Suprapubic skin (tissue), 4 donors: ENCODE results near the gene AMPH. TPM values are rescaled to one million over a fixed set of nuclear protein-coding genes. Genes with fewer than 3 reads are reported as not detected.

Source experiments
- DNase-seq, 2 donors: peaks; one replicate each; pipeline ENCODE4 v3.0.0-alpha.2; 2019; ENCODE audit warnings: low spot score in 2 of 2
- H3K27ac ChIP-seq: fragments of 200-600 bp; sonication (generic); one replicate; pipeline ENCODE4 v1.5.1; 2019
- H3K27me3 ChIP-seq: fragments of 200-600 bp; sonication (generic); one replicate; pipeline ENCODE4 v1.5.1; 2019
- H3K36me3 ChIP-seq: fragments of 200-600 bp; sonication (generic); one replicate; pipeline ENCODE4 v1.5.1; 2019
- H3K4me1 ChIP-seq: fragments of 200-600 bp; sonication (generic); one replicate; pipeline ENCODE4 v1.5.1; 2019
- H3K4me3 ChIP-seq: fragments of 200-600 bp; sonication (generic); one replicate; pipeline ENCODE4 v1.5.1; 2019; ENCODE audit warnings: mild to moderate bottlenecking
- H3K9me3 ChIP-seq: fragments of 200-600 bp; sonication (generic); one replicate; pipeline ENCODE4 v1.5.1; 2019
- CTCF ChIP-seq, 2 donors: fragments of 200-600 bp in 1 of 2; fragments of 450-650 bp in 1 of 2; sonication (generic) in 1 of 2; IDR thresholded peaks; one replicate each; pipeline ENCODE4 v1.5.1; 2016 to 2019; ENCODE audit warnings: antibody characterized with exemption in 2 of 2, mild to moderate bottlenecking in 1 of 2, moderate library complexity in 1 of 2
- EP300 ChIP-seq: sonication (generic); formaldehyde crosslinking; IDR thresholded peaks from one replicate; pipeline ENCODE4 v1.6.1; 2017; ENCODE audit warnings: antibody characterized with exemption
- POLR2A ChIP-seq, 2 donors: fragments of 450-650 bp; IDR thresholded peaks; one replicate each; pipeline ENCODE4 v1.6.1; 2017; ENCODE audit warnings: antibody characterized with exemption in 2 of 2, mild to moderate bottlenecking in 2 of 2, moderate library complexity in 2 of 2
- POLR2AphosphoS5 ChIP-seq, 3 donors: sonication (generic); formaldehyde crosslinking; IDR thresholded peaks; one replicate each; pipeline ENCODE4 v1.6.1; 2017; ENCODE audit warnings: antibody characterized with exemption in 3 of 3
- WGBS: methylation state at CpG from one replicate; pipeline ENCODE4 v1.1.5; 2018; 5-methylcytosine and 5-hydroxymethylcytosine counted together
- total RNA-seq, 4 donors: library from RNA; depleted of rRNA; stranded (reverse); fragments of >200 nt; gene quantifications; one replicate each; pipeline ENCODE4 v1.1.0, GENCODE V29; 2016

AMPH gene
- total RNA-seq, 4 donors from 2014 or later: 1.7 to 6.3 (median 2.3) TPM

GRCh38 chr7:38453168-38453567, 178.0 kb downstream of the AMPH start:
- Histone ChIP-seq H3K27me3 (no peaks in the 10 kb centered on the region), H3K36me3 (no peaks in the 10 kb centered on the region), H3K4me3 (no peak overlapping the region), H3K4me1 (peaks cover 9% of the 10 kb centered on the region), H3K9me3 (no peaks in the 10 kb centered on the region), H3K27ac (no peak overlapping the region)
- WGBS: 38% methylated on average over 3 of the region's 3 CpGs
- DNase-seq: no peak
- no peak for TF ChIP-seq CTCF (IDR thresholded peaks at IDR 0.05)
- no peak for TF ChIP-seq EP300

- DNase-seq: no peak
- 58% methylated on average over 1 of the region's 1 CpG for WGBS
Measured at GRCh38 chr7:38452681-38453108, 178.5 kb downstream of the AMPH start.

GRCh38 chr7:38451840-38452239, 179.3 kb downstream of the AMPH start:
- WGBS: 9% methylated on average over 2 of the region's 2 CpGs

More at GRCh38 chr7:38452681-38453108, 178.5 kb downstream of the AMPH start:
- Histone ChIP-seq H3K27ac (no peak overlapping the region), H3K36me3 (no peaks in the 10 kb centered on the region), H3K27me3 (no peaks in the 10 kb centered on the region), H3K9me3 (no peaks in the 10 kb centered on the region), H3K4me3 (no peak overlapping the region), H3K4me1 (peaks cover 9% of the 10 kb centered on the region)
- TF ChIP-seq CTCF (IDR thresholded peaks at IDR 0.05) (no peak), POLR2AphosphoS5 (IDR thresholded peaks at IDR 0.05) (no peak), EP300 (no peak), POLR2A (IDR thresholded peaks at IDR 0.05) (no peak)

GRCh38 chr7:38448584-38449234, 182.5 kb downstream of the AMPH start:
- Histone ChIP-seq H3K4me1 (peaks cover 9% of the 10 kb centered on the region), H3K9me3 (no peaks in the 10 kb centered on the region), H3K27me3 (no peaks in the 10 kb centered on the region), H3K4me3 (no peak overlapping the region), H3K36me3 (no peaks in the 10 kb centered on the region), H3K27ac (no peak overlapping the region)
- WGBS: 87% methylated on average over 5 of the region's 5 CpGs
- DNase-seq: no peak
- no peak for TF ChIP-seq EP300
- no peak for TF ChIP-seq CTCF (IDR thresholded peaks at IDR 0.05)
- no peak for TF ChIP-seq POLR2AphosphoS5 (IDR thresholded peaks at IDR 0.05)
- no peak for TF ChIP-seq POLR2A (IDR thresholded peaks at IDR 0.05)

More at GRCh38 chr7:38451840-38452239, 179.3 kb downstream of the AMPH start:
- no peak for DNase-seq
- no peak overlapping the region for H3K4me3 ChIP-seq
- H3K27me3 ChIP-seq: no peaks in the 10 kb centered on the region
- H3K4me1 ChIP-seq: peaks cover 9% of the 10 kb centered on the region
- no peaks in the 10 kb centered on the region for H3K36me3 ChIP-seq
- TF ChIP-seq EP300: no peak
- TF ChIP-seq POLR2AphosphoS5 (IDR thresholded peaks at IDR 0.05): no peak
- TF ChIP-seq CTCF (IDR thresholded peaks at IDR 0.05): no peak
- no peak for TF ChIP-seq POLR2A (IDR thresholded peaks at IDR 0.05)
- no peaks in the 10 kb centered on the region for H3K9me3 ChIP-seq
- H3K27ac ChIP-seq: no peak overlapping the region

GRCh38 chr7:38448054-38448453, 183.1 kb downstream of the AMPH start:
- no peak for DNase-seq

More at GRCh38 chr7:38448054-38448453, 183.1 kb downstream of the AMPH start:
- TF ChIP-seq EP300 (no peak), CTCF (IDR thresholded peaks at IDR 0.05) (no peak), POLR2A (IDR thresholded peaks at IDR 0.05) (no peak), POLR2AphosphoS5 (IDR thresholded peaks at IDR 0.05) (no peak)
- Histone ChIP-seq H3K9me3 (no peaks in the 10 kb centered on the region), H3K4me3 (no peak overlapping the region), H3K36me3 (no peaks in the 10 kb centered on the region), H3K27me3 (no peaks in the 10 kb centered on the region), H3K27ac (no peak overlapping the region), H3K4me1 (peaks cover 5% of the 10 kb centered on the region)
- WGBS: 65% methylated on average over 2 of the region's 2 CpGs
